GM23338 (cell line): ENCODE data around the gene ABCC6. TPM values are rescaled to one million over a fixed set of nuclear protein-coding genes. Genes with fewer than 3 reads are reported as not detected.

Experiments
- CREB1 ChIP-seq: fragments of 250-450 bp; sonication (Bioruptor Pico); IDR thresholded peaks from 2 replicates; pipeline ENCODE4 v1.5.0; 2020; ENCODE audit warnings: low read depth, mild to moderate bottlenecking, moderate library complexity
- EZH2 ChIP-seq: fragments of 200-600 bp; sonication (generic); IDR thresholded peaks from one replicate; pipeline ENCODE4 v1.8.0; 2017; ENCODE audit warnings: antibody characterized with exemption, mild to moderate bottlenecking, low read depth; ENCODE audit not compliant: unreplicated experiment
- JUNB ChIP-seq: IDR thresholded peaks from one replicate; pipeline ENCODE4 v1.6.1; 2016; ENCODE audit warnings: antibody characterized with exemption; ENCODE audit not compliant: unreplicated experiment
- STAT1 ChIP-seq: IDR thresholded peaks from one replicate; pipeline ENCODE4 v1.6.1; 2016; ENCODE audit warnings: antibody characterized with exemption; ENCODE audit not compliant: unreplicated experiment
- ZNF114 ChIP-seq: fragments of 250-450 bp; sonication (Bioruptor Pico); IDR thresholded peaks from 2 replicates; pipeline ENCODE4 v1.5.0; 2020; ENCODE audit warnings: mild to moderate bottlenecking, moderate library complexity
- polyA plus RNA-seq: library from polyadenylated mRNA; unstranded; fragments of >200 nt; fragmentation: Nextera tagmentation; extraction: Ambion mirVana; gene quantifications from 2 replicates; pipeline ENCODE4 v1.2.1, GENCODE V29; 2016
- total RNA-seq: library from RNA; depleted of rRNA; stranded (reverse); fragments of >200 nt; shearing (Covaris generic); gene quantifications from 2 replicates; pipeline ENCODE4 v1.2.3, GENCODE V29; 2014
- TF ChIP-seq, protein P1 (sequence below): fragments of 250-450 bp; sonication (Bioruptor Pico); IDR thresholded peaks from 2 replicates; pipeline ENCODE4 v1.5.0; 2020; ENCODE audit warnings: mild to moderate bottlenecking, moderate library complexity
- TF ChIP-seq, protein P2 (sequence below), 2 experiments: fragments of 200-600 bp in 1 of 2; sonication (generic) in 1 of 2; conservative IDR thresholded peaks; 2 replicates each; pipeline versions ENCODE4 v1.5.1 to v1.6.1; 2016 to 2017; ENCODE audit warnings: antibody characterized with exemption in 2 of 2, low read depth in 2 of 2, mild to moderate bottlenecking in 2 of 2, moderate library complexity in 1 of 2
- TF ChIP-seq, protein P3 (sequence below): IDR thresholded peaks from 2 replicates; pipeline ENCODE4 v1.6.1; 2016; ENCODE audit warnings: antibody characterized with exemption

Gene ABCC6
- total and polyA plus RNA-seq, 2 experiments from 2014 or later, result 0.73 to 2.8 TPM

GRCh38 chr16:16172991-16173390 is 50.3 kb downstream of the ABCC6 start (continued):
- TF ChIP-seq, protein P1, sequence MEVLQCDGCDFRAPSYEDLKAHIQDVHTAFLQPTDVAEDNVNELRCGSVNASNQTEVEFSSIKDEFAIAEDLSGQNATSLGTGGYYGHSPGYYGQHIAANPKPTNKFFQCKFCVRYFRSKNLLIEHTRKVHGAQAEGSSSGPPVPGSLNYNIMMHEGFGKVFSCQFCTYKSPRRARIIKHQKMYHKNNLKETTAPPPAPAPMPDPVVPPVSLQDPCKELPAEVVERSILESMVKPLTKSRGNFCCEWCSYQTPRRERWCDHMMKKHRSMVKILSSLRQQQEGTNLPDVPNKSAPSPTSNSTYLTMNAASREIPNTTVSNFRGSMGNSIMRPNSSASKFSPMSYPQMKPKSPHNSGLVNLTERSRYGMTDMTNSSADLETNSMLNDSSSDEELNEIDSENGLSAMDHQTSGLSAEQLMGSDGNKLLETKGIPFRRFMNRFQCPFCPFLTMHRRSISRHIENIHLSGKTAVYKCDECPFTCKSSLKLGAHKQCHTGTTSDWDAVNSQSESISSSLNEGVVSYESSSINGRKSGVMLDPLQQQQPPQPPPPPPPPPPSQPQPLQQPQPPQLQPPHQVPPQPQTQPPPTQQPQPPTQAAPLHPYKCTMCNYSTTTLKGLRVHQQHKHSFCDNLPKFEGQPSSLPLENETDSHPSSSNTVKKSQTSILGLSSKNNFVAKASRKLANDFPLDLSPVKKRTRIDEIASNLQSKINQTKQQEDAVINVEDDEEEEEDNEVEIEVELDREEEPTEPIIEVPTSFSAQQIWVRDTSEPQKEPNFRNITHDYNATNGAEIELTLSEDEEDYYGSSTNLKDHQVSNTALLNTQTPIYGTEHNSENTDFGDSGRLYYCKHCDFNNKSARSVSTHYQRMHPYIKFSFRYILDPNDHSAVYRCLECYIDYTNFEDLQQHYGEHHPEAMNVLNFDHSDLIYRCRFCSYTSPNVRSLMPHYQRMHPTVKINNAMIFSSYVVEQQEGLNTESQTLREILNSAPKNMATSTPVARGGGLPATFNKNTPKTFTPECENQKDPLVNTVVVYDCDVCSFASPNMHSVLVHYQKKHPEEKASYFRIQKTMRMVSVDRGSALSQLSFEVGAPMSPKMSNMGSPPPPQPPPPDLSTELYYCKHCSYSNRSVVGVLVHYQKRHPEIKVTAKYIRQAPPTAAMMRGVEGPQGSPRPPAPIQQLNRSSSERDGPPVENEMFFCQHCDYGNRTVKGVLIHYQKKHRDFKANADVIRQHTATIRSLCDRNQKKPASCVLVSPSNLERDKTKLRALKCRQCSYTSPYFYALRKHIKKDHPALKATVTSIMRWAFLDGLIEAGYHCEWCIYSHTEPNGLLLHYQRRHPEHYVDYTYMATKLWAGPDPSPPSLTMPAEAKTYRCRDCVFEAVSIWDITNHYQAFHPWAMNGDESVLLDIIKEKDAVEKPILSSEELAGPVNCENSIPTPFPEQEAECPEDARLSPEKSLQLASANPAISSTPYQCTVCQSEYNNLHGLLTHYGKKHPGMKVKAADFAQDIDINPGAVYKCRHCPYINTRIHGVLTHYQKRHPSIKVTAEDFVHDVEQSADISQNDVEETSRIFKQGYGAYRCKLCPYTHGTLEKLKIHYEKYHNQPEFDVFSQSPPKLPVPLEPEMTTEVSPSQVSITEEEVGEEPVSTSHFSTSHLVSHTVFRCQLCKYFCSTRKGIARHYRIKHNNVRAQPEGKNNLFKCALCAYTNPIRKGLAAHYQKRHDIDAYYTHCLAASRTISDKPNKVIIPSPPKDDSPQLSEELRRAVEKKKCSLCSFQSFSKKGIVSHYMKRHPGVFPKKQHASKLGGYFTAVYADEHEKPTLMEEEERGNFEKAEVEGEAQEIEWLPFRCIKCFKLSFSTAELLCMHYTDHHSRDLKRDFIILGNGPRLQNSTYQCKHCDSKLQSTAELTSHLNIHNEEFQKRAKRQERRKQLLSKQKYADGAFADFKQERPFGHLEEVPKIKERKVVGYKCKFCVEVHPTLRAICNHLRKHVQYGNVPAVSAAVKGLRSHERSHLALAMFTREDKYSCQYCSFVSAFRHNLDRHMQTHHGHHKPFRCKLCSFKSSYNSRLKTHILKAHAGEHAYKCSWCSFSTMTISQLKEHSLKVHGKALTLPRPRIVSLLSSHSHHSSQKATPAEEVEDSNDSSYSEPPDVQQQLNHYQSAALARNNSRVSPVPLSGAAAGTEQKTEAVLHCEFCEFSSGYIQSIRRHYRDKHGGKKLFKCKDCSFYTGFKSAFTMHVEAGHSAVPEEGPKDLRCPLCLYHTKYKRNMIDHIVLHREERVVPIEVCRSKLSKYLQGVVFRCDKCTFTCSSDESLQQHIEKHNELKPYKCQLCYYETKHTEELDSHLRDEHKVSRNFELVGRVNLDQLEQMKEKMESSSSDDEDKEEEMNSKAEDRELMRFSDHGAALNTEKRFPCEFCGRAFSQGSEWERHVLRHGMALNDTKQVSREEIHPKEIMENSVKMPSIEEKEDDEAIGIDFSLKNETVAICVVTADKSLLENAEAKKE (CRISPR knock-in tag), result no peak
- TF ChIP-seq STAT1 (no peak), CREB1 (CRISPR knock-in tag) (no peak), JUNB (no peak), EZH2 (no peak), ZNF114 (CRISPR knock-in tag) (no peak)
- TF ChIP-seq, protein P2, sequence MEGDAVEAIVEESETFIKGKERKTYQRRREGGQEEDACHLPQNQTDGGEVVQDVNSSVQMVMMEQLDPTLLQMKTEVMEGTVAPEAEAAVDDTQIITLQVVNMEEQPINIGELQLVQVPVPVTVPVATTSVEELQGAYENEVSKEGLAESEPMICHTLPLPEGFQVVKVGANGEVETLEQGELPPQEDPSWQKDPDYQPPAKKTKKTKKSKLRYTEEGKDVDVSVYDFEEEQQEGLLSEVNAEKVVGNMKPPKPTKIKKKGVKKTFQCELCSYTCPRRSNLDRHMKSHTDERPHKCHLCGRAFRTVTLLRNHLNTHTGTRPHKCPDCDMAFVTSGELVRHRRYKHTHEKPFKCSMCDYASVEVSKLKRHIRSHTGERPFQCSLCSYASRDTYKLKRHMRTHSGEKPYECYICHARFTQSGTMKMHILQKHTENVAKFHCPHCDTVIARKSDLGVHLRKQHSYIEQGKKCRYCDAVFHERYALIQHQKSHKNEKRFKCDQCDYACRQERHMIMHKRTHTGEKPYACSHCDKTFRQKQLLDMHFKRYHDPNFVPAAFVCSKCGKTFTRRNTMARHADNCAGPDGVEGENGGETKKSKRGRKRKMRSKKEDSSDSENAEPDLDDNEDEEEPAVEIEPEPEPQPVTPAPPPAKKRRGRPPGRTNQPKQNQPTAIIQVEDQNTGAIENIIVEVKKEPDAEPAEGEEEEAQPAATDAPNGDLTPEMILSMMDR (conservative IDR thresholded peaks at IDR 0.05; ENCODE audit: low read depth in 2 of 2), result no peak
- TF ChIP-seq, protein P3, sequence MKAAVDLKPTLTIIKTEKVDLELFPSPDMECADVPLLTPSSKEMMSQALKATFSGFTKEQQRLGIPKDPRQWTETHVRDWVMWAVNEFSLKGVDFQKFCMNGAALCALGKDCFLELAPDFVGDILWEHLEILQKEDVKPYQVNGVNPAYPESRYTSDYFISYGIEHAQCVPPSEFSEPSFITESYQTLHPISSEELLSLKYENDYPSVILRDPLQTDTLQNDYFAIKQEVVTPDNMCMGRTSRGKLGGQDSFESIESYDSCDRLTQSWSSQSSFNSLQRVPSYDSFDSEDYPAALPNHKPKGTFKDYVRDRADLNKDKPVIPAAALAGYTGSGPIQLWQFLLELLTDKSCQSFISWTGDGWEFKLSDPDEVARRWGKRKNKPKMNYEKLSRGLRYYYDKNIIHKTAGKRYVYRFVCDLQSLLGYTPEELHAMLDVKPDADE, result no peak
